ENCODE results near the gene FOXQ1. TPM values are rescaled to one million over a fixed set of nuclear protein-coding genes. Genes with fewer than 3 reads are reported as not detected.

FOXQ1 gene
- total and polyA plus RNA-seq, 2 of the 13 experiments (the other 11 are each of a cell fraction or from before 2014, with no cell fraction given) = 35.2 to 39.8 TPM

DNA sequence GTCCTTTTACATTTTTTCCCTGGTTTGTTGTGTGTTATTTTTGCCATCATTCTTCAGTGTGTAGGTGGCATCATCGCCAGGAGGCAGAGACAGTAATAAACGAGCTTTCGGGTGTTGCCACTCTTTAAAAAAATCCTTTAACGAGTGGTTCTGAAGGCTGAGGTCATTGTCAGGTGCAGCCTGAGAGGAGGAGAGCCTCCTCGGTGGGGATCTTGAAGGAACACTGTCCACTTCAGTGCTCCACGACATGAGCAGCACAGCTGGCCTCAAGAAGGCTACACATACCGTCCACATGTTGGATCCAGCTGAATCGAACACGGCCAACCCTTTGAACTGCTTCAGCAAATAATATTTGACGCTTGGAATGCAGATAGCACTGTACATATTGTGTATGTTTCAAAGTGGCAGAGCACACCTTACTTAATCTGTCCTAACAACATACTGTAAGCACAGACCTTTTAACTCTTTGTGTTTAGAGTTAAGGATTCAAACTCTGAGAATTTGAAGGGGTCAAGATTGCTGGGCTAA, 48.0 kb upstream of the FOXQ1 start (continued):
- TF ChIP-seq, protein P1, sequence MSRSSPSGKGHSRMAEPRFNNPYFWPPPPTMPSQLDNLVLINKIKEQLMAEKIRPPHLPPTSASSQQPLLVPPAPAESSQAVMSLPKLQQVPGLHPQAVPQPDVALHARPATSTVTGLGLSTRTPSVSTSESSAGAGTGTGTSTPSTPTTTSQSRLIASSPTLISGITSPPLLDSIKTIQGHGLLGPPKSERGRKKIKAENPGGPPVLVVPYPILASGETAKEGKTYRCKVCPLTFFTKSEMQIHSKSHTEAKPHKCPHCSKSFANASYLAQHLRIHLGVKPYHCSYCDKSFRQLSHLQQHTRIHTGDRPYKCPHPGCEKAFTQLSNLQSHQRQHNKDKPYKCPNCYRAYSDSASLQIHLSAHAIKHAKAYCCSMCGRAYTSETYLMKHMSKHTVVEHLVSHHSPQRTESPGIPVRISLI (CRISPR knock-in tag; IDR thresholded peaks at IDR 0.05; ENCODE audit: borderline replicate concordance) = peak; percentile 7; the same call in 1 of the 2 replicates
- TF ChIP-seq TGIF2 (CRISPR knock-in tag; IDR thresholded peaks at IDR 0.05) = peak; percentile 83; the same call in 1 of the 2 replicates
- peak; percentile 87 for TF ChIP-seq FOXP1 (IDR thresholded peaks at IDR 0.05)
- TF ChIP-seq FOXP1 (CRISPR knock-in tag; IDR thresholded peaks at IDR 0.05) = peak; percentile 96
- TF ChIP-seq MTF2 (CRISPR knock-in tag; IDR thresholded peaks at IDR 0.05; ENCODE audit: borderline replicate concordance) = no peak
- no peak for TF ChIP-seq NAIF1 (CRISPR knock-in tag; IDR thresholded peaks at IDR 0.05; ENCODE audit: borderline replicate concordance)
- no peak for TF ChIP-seq ZNF343 (CRISPR knock-in tag; IDR thresholded peaks at IDR 0.05)
- no peak for TF ChIP-seq SNAI1 (CRISPR knock-in tag; IDR thresholded peaks at IDR 0.05; ENCODE audit: borderline replicate concordance)
- no peak; the same call in 1 of the 2 replicates for TF ChIP-seq ZBTB3 (CRISPR knock-in tag; IDR thresholded peaks at IDR 0.05; ENCODE audit: borderline replicate concordance, low read depth)
- TF ChIP-seq, protein P2, sequence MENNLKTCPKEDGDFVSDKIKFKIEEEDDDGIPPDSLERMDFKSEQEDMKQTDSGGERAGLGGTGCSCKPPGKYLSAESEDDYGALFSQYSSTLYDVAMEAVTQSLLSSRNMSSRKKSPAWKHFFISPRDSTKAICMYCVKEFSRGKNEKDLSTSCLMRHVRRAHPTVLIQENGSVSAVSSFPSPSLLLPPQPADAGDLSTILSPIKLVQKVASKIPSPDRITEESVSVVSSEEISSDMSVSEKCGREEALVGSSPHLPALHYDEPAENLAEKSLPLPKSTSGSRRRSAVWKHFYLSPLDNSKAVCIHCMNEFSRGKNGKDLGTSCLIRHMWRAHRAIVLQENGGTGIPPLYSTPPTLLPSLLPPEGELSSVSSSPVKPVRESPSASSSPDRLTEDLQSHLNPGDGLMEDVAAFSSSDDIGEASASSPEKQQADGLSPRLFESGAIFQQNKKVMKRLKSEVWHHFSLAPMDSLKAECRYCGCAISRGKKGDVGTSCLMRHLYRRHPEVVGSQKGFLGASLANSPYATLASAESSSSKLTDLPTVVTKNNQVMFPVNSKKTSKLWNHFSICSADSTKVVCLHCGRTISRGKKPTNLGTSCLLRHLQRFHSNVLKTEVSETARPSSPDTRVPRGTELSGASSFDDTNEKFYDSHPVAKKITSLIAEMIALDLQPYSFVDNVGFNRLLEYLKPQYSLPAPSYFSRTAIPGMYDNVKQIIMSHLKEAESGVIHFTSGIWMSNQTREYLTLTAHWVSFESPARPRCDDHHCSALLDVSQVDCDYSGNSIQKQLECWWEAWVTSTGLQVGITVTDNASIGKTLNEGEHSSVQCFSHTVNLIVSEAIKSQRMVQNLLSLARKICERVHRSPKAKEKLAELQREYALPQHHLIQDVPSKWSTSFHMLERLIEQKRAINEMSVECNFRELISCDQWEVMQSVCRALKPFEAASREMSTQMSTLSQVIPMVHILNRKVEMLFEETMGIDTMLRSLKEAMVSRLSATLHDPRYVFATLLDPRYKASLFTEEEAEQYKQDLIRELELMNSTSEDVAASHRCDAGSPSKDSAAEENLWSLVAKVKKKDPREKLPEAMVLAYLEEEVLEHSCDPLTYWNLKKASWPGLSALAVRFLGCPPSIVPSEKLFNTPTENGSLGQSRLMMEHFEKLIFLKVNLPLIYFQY (CRISPR knock-in tag; IDR thresholded peaks at IDR 0.05; ENCODE audit: borderline replicate concordance) = peak; percentile 50; the same call in 1 of the 2 replicates
- TF ChIP-seq, protein P3, sequence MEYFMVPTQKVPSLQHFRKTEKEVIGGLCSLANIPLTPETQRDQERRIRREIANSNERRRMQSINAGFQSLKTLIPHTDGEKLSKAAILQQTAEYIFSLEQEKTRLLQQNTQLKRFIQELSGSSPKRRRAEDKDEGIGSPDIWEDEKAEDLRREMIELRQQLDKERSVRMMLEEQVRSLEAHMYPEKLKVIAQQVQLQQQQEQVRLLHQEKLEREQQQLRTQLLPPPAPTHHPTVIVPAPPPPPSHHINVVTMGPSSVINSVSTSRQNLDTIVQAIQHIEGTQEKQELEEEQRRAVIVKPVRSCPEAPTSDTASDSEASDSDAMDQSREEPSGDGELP (IDR thresholded peaks at IDR 0.05; ENCODE audit: borderline replicate concordance, low read depth) = peak; percentile 98
- TF ChIP-seq, protein P4, sequence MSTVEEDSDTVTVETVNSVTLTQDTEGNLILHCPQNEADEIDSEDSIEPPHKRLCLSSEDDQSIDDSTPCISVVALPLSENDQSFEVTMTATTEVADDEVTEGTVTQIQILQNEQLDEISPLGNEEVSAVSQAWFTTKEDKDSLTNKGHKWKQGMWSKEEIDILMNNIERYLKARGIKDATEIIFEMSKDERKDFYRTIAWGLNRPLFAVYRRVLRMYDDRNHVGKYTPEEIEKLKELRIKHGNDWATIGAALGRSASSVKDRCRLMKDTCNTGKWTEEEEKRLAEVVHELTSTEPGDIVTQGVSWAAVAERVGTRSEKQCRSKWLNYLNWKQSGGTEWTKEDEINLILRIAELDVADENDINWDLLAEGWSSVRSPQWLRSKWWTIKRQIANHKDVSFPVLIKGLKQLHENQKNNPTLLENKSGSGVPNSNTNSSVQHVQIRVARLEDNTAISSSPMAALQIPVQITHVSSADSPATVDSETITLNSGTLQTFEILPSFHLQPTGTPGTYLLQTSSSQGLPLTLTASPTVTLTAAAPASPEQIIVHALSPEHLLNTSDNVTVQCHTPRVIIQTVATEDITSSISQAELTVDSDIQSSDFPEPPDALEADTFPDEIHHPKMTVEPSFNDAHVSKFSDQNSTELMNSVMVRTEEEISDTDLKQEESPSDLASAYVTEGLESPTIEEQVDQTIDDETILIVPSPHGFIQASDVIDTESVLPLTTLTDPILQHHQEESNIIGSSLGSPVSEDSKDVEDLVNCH (CRISPR knock-in tag; IDR thresholded peaks at IDR 0.05) = no peak
- TF ChIP-seq, protein P5, sequence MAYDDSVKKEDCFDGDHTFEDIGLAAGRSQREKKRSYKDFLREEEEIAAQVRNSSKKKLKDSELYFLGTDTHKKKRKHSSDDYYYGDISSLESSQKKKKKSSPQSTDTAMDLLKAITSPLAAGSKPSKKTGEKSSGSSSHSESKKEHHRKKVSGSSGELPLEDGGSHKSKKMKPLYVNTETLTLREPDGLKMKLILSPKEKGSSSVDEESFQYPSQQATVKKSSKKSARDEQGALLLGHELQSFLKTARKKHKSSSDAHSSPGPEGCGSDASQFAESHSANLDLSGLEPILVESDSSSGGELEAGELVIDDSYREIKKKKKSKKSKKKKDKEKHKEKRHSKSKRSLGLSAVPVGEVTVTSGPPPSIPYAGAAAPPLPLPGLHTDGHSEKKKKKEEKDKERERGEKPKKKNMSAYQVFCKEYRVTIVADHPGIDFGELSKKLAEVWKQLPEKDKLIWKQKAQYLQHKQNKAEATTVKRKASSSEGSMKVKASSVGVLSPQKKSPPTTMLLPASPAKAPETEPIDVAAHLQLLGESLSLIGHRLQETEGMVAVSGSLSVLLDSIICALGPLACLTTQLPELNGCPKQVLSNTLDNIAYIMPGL (CRISPR knock-in tag; IDR thresholded peaks at IDR 0.05; ENCODE audit: borderline replicate concordance in 1 of 2, low read depth in 1 of 2) = peak; percentile 53 to 87; a peak in 3 of 4 replicates
- TF ChIP-seq MED13 (CRISPR knock-in tag; IDR thresholded peaks at IDR 0.05) = peak; percentile 80; the same call in 1 of the 2 replicates
